GM12892 (cell line): Measurements from ENCODE around the gene HDAC1.
A peak's percentile ranks its signal among the peaks of the same experiment; 100 is the strongest.
"Not testable (repeated sequence)": the region's sequence is repeated elsewhere in the genome, so short reads cannot be mapped to it uniquely, and the experiment has no call there.

ENCODE experiments used
- DNase-seq: peaks from one replicate; pipeline ENCODE4 v3.0.0; 2011; ENCODE audit not compliant: insufficient read length
- FAIRE-seq: peaks from 2 replicates; lab custom pipeline; 2011; peaks lifted over from hg19 to GRCh38; lab: Jason Lieb, UNC
- POLR2A ChIP-seq: IDR thresholded peaks from 2 replicates; pipeline ENCODE4 v1.6.1; 2011; ENCODE audit warnings: low read depth, low read length, control low read depth
- POLR2AphosphoS5 ChIP-seq: IDR thresholded peaks from 2 replicates; pipeline ENCODE4 v1.6.1; 2011; ENCODE audit warnings: low read depth, low read length, control low read depth
- TAF1 ChIP-seq: IDR thresholded peaks from 2 replicates; pipeline ENCODE4 v1.6.1; 2011; ENCODE audit warnings: low read depth, mild to moderate bottlenecking, control low read depth, low read length, borderline replicate concordance

The HDAC1 gene

DNA sequence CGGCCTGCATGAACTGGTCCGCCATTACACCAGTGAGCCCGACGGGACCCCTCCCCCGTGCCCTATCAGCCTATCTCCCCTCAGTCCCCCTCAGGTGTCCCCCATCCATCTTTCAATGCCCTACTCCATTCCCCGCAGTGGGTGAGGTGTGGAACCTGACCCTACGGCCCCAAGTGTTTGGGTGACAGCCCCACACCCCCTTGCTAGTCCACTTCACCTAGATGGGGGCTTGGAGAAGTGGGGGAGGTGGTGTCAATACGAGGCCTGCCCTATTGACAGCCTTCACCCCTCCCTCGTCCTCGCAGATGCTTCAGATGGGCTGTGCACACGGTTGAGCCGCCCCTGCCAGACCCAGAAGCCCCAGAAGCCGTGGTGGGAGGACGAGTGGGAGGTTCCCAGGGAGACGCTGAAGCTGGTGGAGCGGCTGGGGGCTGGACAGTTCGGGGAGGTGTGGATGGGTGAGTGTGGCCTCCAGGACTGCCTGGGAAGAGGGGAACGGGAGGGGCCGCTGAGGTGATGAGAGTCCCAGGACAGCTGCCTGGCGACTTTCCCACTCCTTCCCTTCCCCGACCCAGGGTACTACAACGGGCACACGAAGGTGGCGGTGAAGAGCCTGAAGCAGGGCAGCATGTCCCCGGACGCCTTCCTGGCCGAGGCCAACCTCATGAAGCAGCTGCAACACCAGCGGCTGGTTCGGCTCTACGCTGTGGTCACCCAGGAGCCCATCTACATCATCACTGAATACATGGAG is 15.7 kb upstream of the HDAC1 start:
- FAIRE-seq: no peak
- TF ChIP-seq TAF1: no peak
- TF ChIP-seq POLR2A: no peak
- no peak for TF ChIP-seq POLR2AphosphoS5

DNA sequence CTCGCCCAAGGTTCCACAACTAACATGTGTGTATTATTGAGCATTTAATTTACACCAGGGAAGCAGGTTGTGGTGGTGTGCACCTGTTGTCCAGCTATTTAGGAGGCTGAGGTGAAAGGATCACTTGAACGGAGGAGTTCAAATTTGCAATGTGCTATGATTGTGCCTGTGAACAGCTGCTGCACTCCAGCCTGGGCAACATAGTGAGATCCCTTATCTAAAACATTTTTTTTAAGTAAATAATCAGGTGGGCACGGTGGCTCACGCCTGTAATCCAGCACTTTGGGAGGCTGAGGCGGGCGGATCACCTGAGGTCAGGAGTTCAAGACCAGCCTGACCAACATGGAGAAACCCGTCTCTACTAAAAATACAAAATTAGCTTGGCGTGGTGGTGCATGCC is 7.1 kb upstream of the HDAC1 start:
- not testable (repeated sequence) for DNase-seq, FAIRE-seq

More for the DNA sequence above, 15.7 kb upstream of the HDAC1 start:
- no peak for DNase-seq

DNA sequence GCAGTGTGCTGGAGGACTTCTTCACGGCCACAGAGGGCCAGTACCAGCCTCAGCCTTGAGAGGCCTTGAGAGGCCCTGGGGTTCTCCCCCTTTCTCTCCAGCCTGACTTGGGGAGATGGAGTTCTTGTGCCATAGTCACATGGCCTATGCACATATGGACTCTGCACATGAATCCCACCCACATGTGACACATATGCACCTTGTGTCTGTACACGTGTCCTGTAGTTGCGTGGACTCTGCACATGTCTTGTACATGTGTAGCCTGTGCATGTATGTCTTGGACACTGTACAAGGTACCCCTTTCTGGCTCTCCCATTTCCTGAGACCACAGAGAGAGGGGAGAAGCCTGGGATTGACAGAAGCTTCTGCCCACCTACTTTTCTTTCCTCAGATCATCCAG is 6.2 kb upstream of the HDAC1 start:
- TF ChIP-seq TAF1 (no peak), POLR2A (no peak), POLR2AphosphoS5 (no peak)
- DNase-seq (no peak), FAIRE-seq (no peak)

- FAIRE-seq: no peak
- no peak for TF ChIP-seq POLR2A
- TF ChIP-seq POLR2AphosphoS5: no peak
- DNase-seq: no peak
Observed at GRCh38 chr1:32286763-32287162, 5.1 kb upstream of the HDAC1 start.

GRCh38 chr1:32289256-32289655 is 2.6 kb upstream of the HDAC1 start:
- DNase-seq: no peak
- FAIRE-seq: no peak
- TF ChIP-seq POLR2A (no peak), TAF1 (no peak), POLR2AphosphoS5 (no peak)

DNA sequence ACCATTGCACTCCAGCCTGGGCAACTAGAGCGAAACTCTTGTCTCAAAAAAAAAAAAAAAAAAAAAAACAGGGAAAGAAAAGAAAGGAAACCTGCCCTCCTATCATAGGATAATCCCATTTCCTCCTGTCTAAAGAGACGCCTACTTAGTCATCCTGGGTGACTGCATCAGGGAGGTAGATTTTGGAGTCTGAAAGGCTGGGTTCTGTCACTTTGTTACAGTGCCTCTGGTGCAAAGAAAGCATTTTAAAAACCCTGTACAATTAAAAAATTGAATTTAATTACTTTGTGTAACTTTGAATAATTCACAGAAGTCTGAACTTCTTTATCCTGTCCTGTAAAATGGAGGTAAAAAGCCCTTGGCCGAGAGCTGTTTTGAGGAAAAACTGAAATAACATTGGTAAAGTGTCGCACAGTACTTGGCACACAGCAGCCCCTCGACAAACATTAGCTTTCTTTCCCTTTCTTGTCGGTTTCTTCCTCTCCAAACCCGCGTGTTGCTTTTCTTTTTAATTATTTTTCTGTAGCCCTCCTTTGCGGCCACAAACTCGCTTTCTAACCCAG is 657 bp upstream of the HDAC1 start:
- DNase-seq (no peak), FAIRE-seq (peak; percentile 33)
- TF ChIP-seq POLR2AphosphoS5 (no peak), TAF1 (no peak), POLR2A (no peak)

GRCh38 chr1:32298211-32298610 is 6.3 kb downstream of the HDAC1 start:
- not testable (repeated sequence) for FAIRE-seq, DNase-seq

GRCh38 chr1:32299327-32299726 is 7.4 kb downstream of the HDAC1 start:
- FAIRE-seq (no peak), DNase-seq (no peak)
- TF ChIP-seq TAF1 (no peak), POLR2A (no peak), POLR2AphosphoS5 (no peak)

GRCh38 chr1:32303358-32303757 is 11.5 kb downstream of the HDAC1 start:
- FAIRE-seq: no peak
- TF ChIP-seq POLR2A: no peak
- TF ChIP-seq TAF1: no peak
- TF ChIP-seq POLR2AphosphoS5: no peak
- DNase-seq: no peak

GRCh38 chr1:32303997-32304622 is 12.2 kb downstream of the HDAC1 start:
- DNase-seq (no peak), FAIRE-seq (no peak)
- TF ChIP-seq POLR2AphosphoS5: no peak
- no peak for TF ChIP-seq POLR2A
- no peak for TF ChIP-seq TAF1

- TF ChIP-seq TAF1 (no peak), POLR2AphosphoS5 (no peak), POLR2A (no peak)
- DNase-seq (no peak), FAIRE-seq (no peak)
Observed at GRCh38 chr1:32305310-32305709, 13.4 kb downstream of the HDAC1 start.

DNA sequence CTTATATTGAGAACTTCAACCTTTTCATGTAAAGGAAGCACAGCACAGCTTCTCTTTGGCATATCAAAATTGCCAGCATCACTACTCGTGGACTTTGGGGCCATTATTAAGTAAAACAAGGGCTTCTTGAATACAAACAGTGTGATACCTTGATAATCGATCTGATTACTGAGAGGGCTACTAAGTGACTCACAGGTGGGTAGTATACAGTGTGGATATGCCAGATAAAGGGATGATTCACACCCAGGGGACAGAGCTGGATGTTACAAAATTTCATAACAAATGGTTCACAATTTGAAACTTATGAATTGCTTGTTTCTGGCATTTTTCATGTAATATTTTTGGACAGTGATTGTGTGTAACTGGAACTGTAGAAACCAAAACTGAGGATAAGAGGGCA is 15.4 kb downstream of the HDAC1 start:
- TF ChIP-seq TAF1: no peak
- no peak for TF ChIP-seq POLR2A
- TF ChIP-seq POLR2AphosphoS5: no peak
- DNase-seq (no peak), FAIRE-seq (no peak)

GRCh38 chr1:32309960-32310359 is 18.1 kb downstream of the HDAC1 start:
- TF ChIP-seq POLR2A: no peak
- TF ChIP-seq POLR2AphosphoS5: no peak
- no peak for TF ChIP-seq TAF1
- DNase-seq (no peak), FAIRE-seq (no peak)
